Measurements from ENCODE around the gene SYNPO. TPM values are rescaled to one million over a fixed set of nuclear protein-coding genes. Genes with fewer than 3 reads are reported as not detected.

The SYNPO gene
- total RNA-seq, 4 donors from 2014 or later, result 419 to 569 (median 539) TPM

DNA sequence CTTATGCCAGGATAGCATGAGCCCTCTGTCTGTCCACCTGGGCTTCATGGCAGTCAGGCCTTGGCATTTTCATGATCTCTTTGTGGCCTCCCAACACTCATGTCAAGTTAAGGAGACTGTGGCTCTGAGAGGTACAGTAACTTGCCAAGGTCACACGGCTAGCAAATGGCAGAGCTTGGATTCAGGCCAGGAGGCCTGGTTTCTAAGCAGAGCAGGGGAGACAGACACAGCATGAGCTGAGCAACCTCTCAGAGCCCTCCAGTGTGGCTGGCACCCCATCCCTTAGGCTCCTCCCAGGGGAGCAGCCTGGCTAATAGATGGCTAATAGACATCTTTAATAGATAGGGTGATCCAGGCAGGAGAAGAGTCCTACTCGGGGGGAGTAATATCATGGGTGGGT lies 4.1 kb downstream of the SYNPO start:
- intact Hi-C loops (cut with DNase I; ENCODE audit: low total_unique reads) (no loop called here), in situ Hi-C loops (cut with MboI; ENCODE audit: low sequenced_read_pairs in 4 of 4) (no loop called here)
- peak overlapping the region; percentile 96 to 100 (median 100) for H3K27ac ChIP-seq
- H3K9me3 ChIP-seq, result no peaks in the 10 kb centered on the region
- peaks cover 89 to 93% of the 10 kb centered on the region in 2 donors for H3K4me1 ChIP-seq
- no peak overlapping the region for H3K4me3 ChIP-seq
- TF ChIP-seq POLR2A (IDR thresholded peaks at IDR 0.05), result no peak
- TF ChIP-seq, protein P1, sequence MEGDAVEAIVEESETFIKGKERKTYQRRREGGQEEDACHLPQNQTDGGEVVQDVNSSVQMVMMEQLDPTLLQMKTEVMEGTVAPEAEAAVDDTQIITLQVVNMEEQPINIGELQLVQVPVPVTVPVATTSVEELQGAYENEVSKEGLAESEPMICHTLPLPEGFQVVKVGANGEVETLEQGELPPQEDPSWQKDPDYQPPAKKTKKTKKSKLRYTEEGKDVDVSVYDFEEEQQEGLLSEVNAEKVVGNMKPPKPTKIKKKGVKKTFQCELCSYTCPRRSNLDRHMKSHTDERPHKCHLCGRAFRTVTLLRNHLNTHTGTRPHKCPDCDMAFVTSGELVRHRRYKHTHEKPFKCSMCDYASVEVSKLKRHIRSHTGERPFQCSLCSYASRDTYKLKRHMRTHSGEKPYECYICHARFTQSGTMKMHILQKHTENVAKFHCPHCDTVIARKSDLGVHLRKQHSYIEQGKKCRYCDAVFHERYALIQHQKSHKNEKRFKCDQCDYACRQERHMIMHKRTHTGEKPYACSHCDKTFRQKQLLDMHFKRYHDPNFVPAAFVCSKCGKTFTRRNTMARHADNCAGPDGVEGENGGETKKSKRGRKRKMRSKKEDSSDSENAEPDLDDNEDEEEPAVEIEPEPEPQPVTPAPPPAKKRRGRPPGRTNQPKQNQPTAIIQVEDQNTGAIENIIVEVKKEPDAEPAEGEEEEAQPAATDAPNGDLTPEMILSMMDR (IDR thresholded peaks at IDR 0.05 in 4 of 5, conservative IDR thresholded peaks at IDR 0.05 in 1 of 5), result no peak
- H3K36me3 ChIP-seq, result peaks cover 0 to 14% of the 10 kb centered on the region in 2 donors
- ATAC-seq (peak in 1 of 2 donors; percentile 27), DNase-seq (peak in 1 of 2 donors; percentile 74)
- H3K27me3 ChIP-seq, result no peaks in the 10 kb centered on the region

- intact Hi-C loops (cut with DNase I; ENCODE audit: low total_unique reads) (loop anchor here (5.0 kb wide), 1 partner anchor 38 kb away; no protein-coding TSS in a partner anchor), in situ Hi-C loops (cut with MboI; ENCODE audit: low sequenced_read_pairs in 4 of 4) (no loop called here)
Measured at GRCh38 chr5:150645070-150645700, 4.7 kb downstream of the SYNPO start.

GRCh38 chr5:150647275-150648251 lies 7.1 kb downstream of the SYNPO start:
- peak; percentile 50 to 69 for ATAC-seq
- Histone ChIP-seq H3K4me1 (peaks cover 85 to 93% of the 10 kb centered on the region in 2 donors), H3K27me3 (no peaks in the 10 kb centered on the region), H3K36me3 (peaks cover 0 to 24% of the 10 kb centered on the region in 2 donors), H3K4me3 (no peak overlapping the region), H3K27ac (peak overlapping the region; percentile 96 to 100 (median 100)), H3K9me3 (no peaks in the 10 kb centered on the region)
- TF ChIP-seq, protein P1 (IDR thresholded peaks at IDR 0.05 in 4 of 5, conservative IDR thresholded peaks at IDR 0.05 in 1 of 5), result no peak
- peak in 1 of 2 donors; percentile 27 for TF ChIP-seq POLR2A (IDR thresholded peaks at IDR 0.05)
- in situ Hi-C loops (cut with MboI; ENCODE audit: low sequenced_read_pairs in 4 of 4) (no loop called here), intact Hi-C loops (cut with DNase I; ENCODE audit: low total_unique reads) (loop anchor here (5.0 kb wide), 1 partner anchor 40 kb away; no protein-coding TSS in a partner anchor)
- DNase-seq, result peak; percentile 78 to 94

More at GRCh38 chr5:150645070-150645700, 4.7 kb downstream of the SYNPO start:
- Histone ChIP-seq H3K4me3 (no peak overlapping the region), H3K27ac (peak overlapping the region; percentile 96 to 100 (median 100)), H3K36me3 (peaks cover 0 to 21% of the 10 kb centered on the region in 2 donors), H3K4me1 (peaks cover 88 to 93% of the 10 kb centered on the region in 2 donors), H3K9me3 (no peaks in the 10 kb centered on the region), H3K27me3 (no peaks in the 10 kb centered on the region)
- DNase-seq (peak in 1 of 2 donors; percentile 69), ATAC-seq (peak in 1 of 2 donors; percentile 8)
- TF ChIP-seq, protein P1 (IDR thresholded peaks at IDR 0.05 in 4 of 5, conservative IDR thresholded peaks at IDR 0.05 in 1 of 5), result no peak
- no peak for TF ChIP-seq POLR2A (IDR thresholded peaks at IDR 0.05)

DNA sequence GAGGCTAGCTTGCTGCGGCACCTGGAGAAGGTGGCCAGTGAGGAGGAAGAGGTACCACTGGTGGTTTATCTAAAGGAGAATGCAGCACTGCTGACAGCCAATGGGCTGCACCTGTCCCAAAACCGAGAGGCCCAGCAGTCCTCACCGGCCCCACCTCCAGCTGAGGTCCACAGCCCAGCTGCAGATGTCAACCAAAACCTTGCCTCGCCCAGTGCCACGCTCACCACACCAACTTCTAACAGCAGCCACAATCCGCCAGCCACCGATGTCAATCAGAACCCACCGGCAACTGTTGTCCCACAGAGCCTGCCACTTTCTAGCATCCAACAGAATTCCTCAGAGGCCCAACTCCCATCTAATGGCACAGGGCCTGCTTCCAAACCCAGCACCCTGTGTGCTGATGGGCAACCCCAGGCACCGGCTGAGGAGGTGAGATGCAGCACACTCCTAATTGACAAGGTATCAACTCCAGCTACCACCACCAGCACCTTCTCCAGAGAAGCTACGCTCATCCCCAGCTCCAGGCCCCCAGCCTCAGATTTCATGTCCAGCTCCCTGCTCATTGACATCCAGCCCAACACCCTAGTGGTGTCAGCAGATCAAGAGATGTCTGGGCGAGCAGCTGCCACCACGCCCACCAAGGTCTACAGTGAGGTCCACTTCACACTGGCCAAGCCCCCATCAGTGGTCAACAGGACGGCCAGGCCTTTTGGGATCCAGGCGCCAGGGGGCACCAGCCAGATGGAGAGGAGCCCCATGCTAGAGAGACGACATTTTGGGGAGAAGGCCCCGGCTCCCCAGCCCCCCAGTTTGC lies 8.0 kb downstream of the SYNPO start:
- peak; percentile 3 to 13 for ATAC-seq
- peak overlapping the region; percentile 96 to 100 (median 100) for H3K27ac ChIP-seq
- no peak overlapping the region for H3K4me3 ChIP-seq
- peaks cover 0 to 24% of the 10 kb centered on the region in 2 donors for H3K36me3 ChIP-seq
- intact Hi-C loops (cut with DNase I; ENCODE audit: low total_unique reads), result loop anchor here (5.0 kb wide), 1 partner anchor 41 kb away; no protein-coding TSS in a partner anchor
- no peaks in the 10 kb centered on the region for H3K9me3 ChIP-seq
- in situ Hi-C loops (cut with MboI; ENCODE audit: low sequenced_read_pairs in 4 of 4), result no loop called here
- TF ChIP-seq, protein P1 (IDR thresholded peaks at IDR 0.05 in 4 of 5, conservative IDR thresholded peaks at IDR 0.05 in 1 of 5), result no peak
- peak in 1 of 2 donors; percentile 3 for TF ChIP-seq POLR2A (IDR thresholded peaks at IDR 0.05)
- H3K4me1 ChIP-seq, result peaks cover 85 to 93% of the 10 kb centered on the region in 2 donors
- no peaks in the 10 kb centered on the region for H3K27me3 ChIP-seq
- peak in 1 of 2 donors; percentile 52 for DNase-seq
